ENCODE measurements around the gene RASA1.
"Not testable (repeated sequence)": the region's sequence is repeated elsewhere in the genome, so short reads cannot be mapped to it uniquely, and the experiment has no call there.

Gene RASA1

DNA sequence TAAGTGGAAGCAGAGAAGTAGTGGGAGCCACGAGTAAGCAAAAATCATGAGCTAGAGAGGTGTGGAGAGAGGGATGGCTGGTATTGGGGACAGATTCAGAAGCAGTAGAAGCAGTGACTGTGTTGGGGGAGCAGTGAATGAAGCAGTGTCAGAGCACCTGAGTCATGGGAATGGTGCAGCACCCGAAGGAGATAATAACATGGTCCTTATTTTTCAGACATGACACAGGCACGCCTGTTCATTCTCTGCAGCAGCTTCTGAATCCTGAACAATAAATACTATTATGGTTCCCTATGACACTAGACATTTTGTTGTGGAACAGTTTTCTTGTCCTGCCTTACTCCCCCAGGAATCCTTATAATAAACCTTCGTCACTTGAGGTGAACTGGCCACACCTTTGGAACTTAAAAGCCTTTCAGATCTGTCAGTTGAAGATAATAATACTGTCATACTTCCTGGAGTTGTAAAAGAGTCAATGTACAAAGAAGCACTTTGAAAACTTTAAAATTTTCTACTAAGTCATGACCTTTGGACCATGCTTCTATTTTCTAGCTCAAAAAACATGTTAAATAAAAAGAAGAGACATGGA lies 7.0 kb upstream of the RASA1 start:
- no peak overlapping the region for H3K4me3 ChIP-seq (ENCODE audit: low read depth, low read length)
- TF ChIP-seq CTCF (IDR thresholded peaks at IDR 0.05; ENCODE audit: low read depth, low read length, missing control alignments), result no peak
- in situ Hi-C loops (cut with HindIII; ENCODE audit: low sequenced_read_pairs), result no loop called here
- no peak for DNase-seq (ENCODE audit: low read depth)

DNA sequence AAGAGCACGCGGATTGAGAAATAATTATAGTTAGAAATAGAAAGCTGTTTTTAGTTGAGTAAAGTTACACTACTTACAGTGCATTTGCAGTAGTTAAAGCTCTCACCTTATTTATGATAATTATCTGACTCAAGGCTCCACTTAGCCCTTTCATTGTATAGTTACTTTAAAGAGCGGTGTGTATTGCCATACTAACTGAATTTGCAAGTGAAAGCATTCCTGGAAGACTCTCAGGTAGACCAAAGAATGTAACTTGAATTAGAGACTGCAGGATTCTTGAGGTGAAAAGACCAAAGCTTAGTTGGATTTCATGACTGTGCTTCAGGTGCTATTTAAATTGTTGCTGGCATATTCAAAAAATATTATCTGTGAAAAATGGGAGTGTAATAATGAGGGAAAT lies 4.2 kb upstream of the RASA1 start:
- H3K4me3 ChIP-seq (ENCODE audit: low read depth, low read length), result no peak overlapping the region
- in situ Hi-C loops (cut with HindIII; ENCODE audit: low sequenced_read_pairs), result no loop called here
- DNase-seq (ENCODE audit: low read depth), result no peak
- TF ChIP-seq CTCF (IDR thresholded peaks at IDR 0.05; ENCODE audit: low read depth, low read length, missing control alignments), result no peak

DNA sequence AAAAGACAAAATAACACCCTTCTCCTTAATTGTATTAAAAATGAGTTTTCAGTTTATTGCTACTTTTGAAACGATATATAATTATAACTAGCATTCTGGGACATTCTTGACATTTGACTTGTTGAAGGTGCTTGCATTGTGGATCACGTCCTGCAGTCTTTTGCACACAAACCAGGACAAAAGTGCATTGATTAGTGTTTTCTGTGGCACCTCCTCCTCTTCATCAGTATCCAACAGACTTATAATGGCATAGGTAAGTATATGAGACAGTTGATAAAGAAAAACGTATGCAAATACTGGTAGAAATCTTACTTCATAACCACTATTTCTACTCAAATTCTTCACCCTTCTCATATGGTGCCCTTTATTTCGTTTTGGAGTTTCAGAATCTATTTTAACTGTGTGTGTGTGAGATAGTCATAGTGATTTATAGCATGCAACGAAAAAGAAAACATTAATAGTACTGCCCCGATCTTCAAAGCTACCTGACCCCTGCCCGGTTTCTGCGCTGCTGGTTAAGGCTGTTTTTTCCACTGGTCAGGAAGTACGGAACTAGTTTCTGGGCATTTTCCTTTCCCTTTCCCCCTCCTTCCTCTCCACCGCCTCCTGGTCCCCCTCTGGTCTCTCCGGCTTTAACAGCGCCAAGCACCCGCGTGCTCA lies 639 bp upstream of the RASA1 start:
- DNase-seq (ENCODE audit: low read depth), result no peak
- no peak for TF ChIP-seq CTCF (IDR thresholded peaks at IDR 0.05; ENCODE audit: low read depth, low read length, missing control alignments)
- in situ Hi-C loops (cut with HindIII; ENCODE audit: low sequenced_read_pairs), result no loop called here
- H3K4me3 ChIP-seq (ENCODE audit: low read depth, low read length), result peak overlapping the region; percentile 93

DNA sequence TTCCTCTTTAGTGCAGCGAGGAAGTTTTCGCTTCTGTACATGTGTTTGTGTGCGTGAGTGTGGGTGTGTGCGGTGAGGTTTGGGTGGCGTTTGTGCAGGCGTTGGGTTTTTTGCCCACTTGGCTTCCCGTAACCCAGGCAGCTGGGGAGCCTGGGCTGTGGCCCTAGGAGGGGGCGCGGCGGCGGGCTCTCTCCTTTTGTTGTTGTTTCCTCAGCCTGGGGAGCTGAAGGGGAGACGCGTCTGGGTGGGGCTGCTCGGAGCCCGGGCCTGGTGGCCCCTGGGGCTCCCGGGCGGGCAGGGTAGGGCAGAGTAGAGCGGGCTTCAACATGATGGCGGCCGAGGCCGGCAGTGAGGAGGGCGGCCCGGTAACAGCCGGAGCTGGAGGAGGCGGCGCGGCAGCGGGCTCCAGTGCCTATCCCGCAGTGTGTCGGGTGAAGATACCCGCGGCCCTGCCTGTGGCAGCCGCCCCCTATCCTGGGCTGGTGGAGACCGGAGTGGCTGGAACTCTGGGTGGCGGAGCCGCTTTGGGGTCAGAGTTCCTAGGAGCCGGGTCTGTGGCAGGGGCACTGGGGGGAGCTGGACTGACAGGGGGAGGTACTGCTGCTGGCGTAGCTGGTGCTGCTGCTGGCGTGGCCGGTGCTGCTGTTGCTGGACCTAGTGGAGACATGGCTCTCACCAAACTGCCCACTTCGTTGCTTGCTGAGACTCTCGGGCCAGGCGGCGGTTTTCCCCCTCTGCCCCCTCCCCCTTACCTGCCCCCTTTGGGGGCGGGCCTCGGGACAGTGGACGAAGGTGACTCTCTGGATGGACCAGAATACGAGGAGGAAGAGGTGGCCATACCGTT lies 665 bp downstream of the RASA1 start:
- H3K4me3 ChIP-seq (ENCODE audit: low read depth, low read length), result peak overlapping the region; percentile 93
- in situ Hi-C loops (cut with HindIII; ENCODE audit: low sequenced_read_pairs), result no loop called here
- peak; percentile 19 for DNase-seq (ENCODE audit: low read depth)
- no peak for TF ChIP-seq CTCF (IDR thresholded peaks at IDR 0.05; ENCODE audit: low read depth, low read length, missing control alignments)

DNA sequence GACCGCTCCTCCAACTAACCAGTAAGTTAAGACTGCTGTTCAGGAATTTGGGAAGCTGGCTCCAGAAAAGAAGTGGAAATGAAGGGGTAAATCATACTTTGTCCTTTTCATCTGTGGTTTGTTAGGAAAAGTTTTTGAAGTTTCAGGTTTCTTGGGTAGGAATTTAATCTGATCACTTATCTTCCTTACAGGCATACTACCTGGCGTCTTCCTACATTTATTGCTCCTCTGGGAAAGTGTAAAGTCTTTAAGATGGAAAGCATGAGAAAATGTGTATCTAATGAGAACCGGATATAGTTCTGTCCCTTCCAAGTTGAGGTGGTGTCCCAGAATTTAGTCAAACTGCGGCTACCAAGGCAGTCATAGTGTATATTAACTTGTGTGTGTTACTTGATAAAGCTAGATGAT lies 1.3 kb downstream of the RASA1 start:
- no peak for DNase-seq (ENCODE audit: low read depth)
- TF ChIP-seq CTCF (IDR thresholded peaks at IDR 0.05; ENCODE audit: low read depth, low read length, missing control alignments), result no peak
- in situ Hi-C loops (cut with HindIII; ENCODE audit: low sequenced_read_pairs), result no loop called here
- H3K4me3 ChIP-seq (ENCODE audit: low read depth, low read length), result peak overlapping the region; percentile 93

DNA sequence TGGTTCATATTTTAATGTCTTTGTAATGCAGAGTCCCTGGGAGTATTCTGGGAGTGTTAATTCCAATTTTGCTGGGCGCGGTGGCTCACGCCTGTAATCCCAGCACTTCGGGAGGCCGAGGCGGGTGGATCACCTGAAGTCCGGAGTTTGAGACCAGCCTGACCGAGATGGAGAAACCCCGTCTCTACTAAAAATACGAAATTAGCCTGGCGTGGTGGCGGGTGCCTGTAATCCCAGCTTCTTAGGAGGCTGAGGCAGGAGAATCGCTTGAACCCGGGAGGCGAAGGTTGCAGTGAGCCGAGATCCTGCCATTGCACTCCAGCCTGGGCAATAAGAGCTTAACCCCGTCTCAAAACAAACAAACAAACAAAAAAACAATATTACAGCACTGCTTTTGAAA lies 3.2 kb downstream of the RASA1 start:
- in situ Hi-C loops (cut with HindIII; ENCODE audit: low sequenced_read_pairs); DNase-seq (ENCODE audit: low read depth): not testable (repeated sequence)

GRCh38 chr5:87276655-87277054 lies 9.0 kb downstream of the RASA1 start:
- H3K4me3 ChIP-seq (ENCODE audit: low read depth, low read length), result no peak overlapping the region
- TF ChIP-seq CTCF (IDR thresholded peaks at IDR 0.05; ENCODE audit: low read depth, low read length, missing control alignments), result no peak
- DNase-seq (ENCODE audit: low read depth), result no peak
- in situ Hi-C loops (cut with HindIII; ENCODE audit: low sequenced_read_pairs), result no loop called here

More for the DNA sequence above, 3.2 kb downstream of the RASA1 start:
- not testable (repeated sequence) for H3K4me3 ChIP-seq (ENCODE audit: low read depth, low read length)

All from astrocyte of the cerebellum (primary cell).